Activated T-cell treated with anti-CD3 and anti-CD28 coated beads, Interleukin-2, amount 50 U/mL, for 1 hour (primary cell): ENCODE data around the gene HEXA.
"Not testable (repeated sequence)": the region's sequence is repeated elsewhere in the genome, so short reads cannot be mapped to it uniquely, and the experiment has no call there.

ENCODE experiments used
- DNase-seq: peaks from one replicate; pipeline ENCODE4 v3.0.0-alpha.2; 2020

Gene HEXA

DNA sequence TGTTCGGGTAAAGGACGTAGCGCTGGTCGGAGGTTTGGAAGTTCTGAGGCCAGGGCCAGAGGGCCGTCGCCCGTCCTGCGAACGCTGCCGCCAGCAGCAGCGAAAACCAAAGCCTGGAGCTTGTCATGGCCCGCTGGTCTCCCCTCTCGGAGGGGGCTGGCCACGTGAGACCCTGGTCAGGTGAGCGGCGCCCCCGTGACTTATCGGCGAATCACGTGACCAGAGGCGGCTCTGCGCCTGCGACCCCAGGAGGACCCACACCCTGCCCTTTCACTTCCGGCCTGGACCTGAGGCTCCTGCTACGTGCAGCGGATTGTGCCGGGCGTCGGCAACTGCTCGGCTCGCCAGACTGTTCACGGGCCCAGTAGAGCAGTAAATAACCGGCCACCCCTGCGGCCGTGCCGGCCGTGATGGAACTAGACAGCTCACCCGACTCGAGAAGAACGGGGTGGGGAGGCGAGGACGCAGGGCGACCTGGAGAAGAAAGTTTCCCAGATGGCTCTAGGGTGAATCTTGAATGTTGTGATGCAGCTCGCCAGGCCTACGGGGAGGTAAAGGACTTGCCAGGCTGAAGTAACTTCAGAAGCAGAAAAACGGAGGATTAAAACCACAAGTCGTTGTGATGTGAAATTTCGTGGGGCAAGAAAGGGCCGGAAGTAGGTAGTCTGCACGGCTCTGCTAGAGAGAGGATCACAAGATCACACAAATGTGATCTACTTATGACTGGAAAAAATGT is at the start of gene HEXA:
Gene HEXA (minus strand): TSS at position 169 of the 736 bp plus-strand sequence. CDS start 42 bp downstream, at position 127.
- peak; percentile 95 for DNase-seq

DNA sequence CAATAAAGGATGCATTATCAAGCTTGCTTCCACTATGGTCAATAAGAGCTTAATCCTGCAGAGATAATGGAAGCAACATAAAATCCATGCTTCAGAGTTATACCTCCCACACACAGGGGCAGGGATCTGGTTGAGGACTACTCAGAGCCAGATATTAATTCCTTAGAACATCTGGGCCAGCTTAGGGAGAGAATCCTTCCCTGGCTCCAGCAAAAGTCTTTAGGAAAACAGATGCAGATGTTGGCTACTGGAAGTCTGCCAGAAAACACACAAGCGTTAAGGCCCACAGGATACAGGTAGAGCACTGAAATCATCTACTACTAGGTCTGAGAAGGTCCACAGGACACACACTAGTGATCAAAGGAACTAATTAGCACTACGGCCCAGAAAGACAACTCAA is 47.4 kb upstream of the HEXA start:
- no peak for DNase-seq

DNA sequence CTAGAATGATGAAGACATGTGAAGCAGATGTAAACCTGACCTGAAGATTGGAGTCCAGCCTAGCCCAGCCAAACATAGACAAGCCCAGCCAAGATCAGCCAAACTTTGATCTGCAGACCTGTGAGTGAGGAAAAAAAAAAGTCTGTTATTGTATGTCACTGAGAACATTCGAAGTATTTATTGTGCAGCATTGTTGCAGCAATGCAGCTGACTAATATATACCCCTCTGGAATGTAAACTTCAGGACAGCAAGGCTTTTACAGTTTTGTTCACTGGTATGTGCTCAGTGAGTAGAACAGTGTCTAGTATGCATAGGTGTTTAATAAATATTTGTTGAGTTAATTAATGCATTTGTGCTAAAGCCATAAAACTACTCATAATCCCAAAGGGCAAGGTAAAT is 45.7 kb upstream of the HEXA start:
- no peak for DNase-seq

DNA sequence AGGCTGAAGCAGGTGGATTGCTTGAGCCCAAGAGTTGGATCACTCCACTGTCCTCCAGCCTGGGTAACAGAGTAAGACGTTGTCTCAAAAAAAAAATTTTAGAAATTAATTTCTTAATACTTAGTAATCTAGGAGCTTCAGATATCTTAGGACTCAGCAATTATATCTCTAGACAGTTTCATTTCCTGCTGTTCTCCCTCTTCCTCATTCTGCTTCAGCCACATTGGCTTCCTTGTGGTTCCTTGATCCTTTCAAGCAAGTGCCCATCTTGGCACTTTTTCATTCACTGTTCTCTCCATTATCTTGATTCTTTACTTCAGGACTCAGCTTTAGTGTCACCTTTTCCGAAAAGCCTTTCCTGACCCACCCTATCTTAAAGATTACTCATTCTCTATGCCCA is 44.8 kb upstream of the HEXA start:
- no peak for DNase-seq

GRCh38 chr15:72419768-72420167 is 44.0 kb upstream of the HEXA start:
- DNase-seq, result not testable (repeated sequence)

DNA sequence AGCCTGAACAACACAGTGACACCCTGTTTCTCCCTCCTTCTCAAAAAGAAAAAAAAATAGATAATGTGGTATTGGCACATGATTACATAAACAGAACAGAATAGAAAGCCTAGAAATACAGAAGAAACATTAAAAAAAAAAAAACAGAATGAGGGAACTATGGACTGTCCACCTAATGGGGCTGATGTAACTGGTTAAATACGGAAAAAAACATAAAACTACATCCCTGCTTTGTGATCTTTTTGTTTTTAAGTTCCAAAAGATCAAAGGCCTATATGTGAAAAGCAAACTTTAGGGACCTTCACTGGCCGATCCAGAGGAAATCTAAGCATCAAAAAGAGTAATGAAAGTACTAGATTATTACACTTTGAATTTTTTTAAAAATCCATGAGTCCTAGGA is 39.5 kb upstream of the HEXA start:
- no peak for DNase-seq

DNA sequence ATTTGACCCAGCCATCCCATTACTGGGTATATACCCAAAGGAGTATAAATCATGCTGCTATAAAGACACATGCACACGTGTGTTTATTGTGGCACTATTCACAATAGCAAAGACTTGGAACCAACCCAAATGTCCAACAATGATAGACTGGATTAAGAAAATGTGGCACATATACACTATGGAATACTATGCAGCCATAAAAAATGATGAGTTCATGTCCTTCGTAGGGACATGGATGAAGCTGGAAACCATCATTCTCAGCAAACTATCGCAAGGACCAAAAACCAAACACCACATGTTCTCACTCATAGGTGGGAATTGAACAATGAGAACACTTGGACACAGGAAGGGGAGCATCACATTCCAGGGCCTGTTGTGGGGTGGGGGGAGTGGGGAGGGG is 37.5 kb upstream of the HEXA start:
- DNase-seq, result not testable (repeated sequence)

DNA sequence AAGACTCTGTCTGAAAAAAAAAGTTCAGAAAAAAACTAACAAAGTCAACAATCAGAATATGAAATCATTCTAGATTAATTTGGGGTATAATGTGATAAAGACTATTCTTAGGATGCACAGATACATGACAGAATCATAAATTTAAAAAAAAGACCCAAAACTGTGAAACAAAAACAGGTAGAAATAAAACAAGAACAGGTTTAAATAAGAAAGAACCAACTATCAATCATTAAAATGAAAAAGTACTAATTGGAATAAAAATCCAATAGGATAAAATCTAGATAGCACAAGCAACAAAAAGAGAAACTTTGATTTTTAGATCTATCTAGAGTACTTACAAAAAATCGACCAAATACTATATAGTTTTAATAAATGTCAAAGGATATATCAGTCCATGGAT is 35.7 kb upstream of the HEXA start:
- no peak for DNase-seq

DNA sequence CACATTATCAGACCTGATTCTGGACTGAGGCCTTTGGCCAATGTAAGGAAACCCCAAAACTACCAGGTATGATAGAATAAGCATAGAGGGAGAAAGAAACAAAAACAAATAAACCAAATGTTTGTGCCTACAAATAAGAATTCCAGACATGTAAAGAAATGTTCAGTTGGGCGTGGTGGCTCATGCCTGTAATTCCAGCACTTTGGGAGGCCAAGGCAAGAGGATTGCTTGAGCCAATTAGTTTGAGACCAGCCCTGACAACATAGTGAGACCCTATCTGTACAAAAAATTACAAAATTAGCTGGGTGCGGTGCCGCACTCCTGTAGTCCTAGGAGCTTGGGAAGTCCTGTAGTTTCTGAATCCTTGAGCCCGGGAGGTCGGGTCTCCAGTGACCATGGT is 35.3 kb upstream of the HEXA start:
- no peak for DNase-seq

GRCh38 chr15:72406936-72407335 is 31.1 kb upstream of the HEXA start:
- DNase-seq, result no peak

- no peak for DNase-seq
Measured at GRCh38 chr15:72404841-72405240, 29.0 kb upstream of the HEXA start.

GRCh38 chr15:72404356-72404755 is 28.5 kb upstream of the HEXA start:
- DNase-seq, result no peak

- no peak for DNase-seq
Measured at GRCh38 chr15:72402726-72403125, 26.9 kb upstream of the HEXA start.

DNA sequence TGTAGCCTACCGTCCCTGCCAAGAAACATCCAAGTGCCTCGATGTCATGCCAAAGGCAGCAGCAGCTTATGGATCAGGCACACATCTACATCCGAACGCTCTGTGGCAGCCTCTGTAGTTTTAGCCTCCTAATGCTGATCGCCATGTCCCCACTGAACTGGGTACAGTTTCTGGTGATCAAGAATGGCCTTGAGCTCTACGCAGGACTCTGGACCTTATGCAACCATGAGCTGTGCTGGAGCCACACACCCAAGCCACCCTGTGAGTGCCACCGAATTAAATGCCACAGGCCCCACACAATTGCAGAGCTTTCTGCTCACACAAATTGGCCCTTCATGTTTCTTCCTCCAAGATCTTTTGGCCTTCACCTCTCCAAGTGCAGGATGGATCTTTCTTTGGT is 22.8 kb upstream of the HEXA start:
- no peak for DNase-seq

DNA sequence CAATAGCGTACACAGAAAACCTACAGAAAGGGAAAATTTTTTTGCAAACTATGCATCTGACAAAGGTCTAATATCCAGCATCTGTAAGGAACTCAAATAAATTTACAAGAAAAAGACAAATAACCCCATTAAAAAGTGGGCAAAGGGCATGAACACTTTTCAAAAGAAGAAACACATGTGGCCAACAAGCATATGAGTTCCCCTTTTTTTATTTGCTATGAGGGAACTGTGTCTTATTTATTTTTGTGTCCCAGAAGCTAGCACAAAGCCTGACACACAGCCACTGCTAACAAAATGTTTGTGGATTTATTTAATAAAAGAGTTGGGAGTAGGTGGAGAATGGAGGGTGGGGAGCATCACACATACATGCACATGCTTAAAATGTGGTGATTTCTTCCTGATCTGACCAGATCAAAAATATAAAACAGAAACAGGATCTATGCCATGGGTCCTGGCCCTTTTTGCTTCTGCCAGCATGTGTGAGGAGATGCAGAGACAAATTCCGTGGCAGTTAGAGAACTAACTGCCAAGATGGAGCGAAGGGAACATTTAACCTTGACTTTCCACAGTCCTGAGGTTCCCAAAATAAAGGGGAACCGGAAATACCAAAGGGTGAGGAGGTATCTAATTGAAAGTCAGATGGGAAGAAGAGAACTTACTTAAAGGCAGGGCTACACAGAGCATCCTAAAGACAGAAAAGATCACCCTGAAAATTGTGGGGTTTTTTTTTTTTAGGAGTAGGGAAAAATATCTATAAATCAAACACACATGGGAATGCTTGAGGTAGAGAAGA is 22.2 kb upstream of the HEXA start, which contains the start of gene TMEM202:
Gene TMEM202 (plus strand): TSS at position 510 of the 793 bp plus-strand sequence. CDS start 22 bp downstream, at position 532.
- DNase-seq, result no peak

DNA sequence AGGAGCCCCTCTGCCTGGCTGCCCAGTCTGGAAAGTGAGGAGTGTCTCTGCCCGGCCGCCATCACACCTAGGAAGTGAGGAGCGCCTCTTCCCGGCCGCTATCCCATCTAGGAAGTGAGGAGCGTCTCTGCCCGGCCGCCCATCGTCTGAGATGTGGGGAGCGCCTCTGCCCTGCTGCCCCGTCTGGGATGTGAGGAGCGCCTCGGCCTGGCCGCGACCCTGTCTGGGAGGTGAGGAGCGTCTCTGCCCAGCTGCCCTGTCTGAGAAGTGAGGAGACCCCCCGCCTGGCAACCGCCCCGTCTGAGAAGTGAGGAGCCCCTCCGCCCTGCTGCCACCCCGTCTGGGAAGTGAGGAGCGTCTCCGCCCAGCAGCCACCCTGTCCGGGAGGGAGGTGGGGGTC is 20.5 kb upstream of the HEXA start:
- DNase-seq, result not testable (repeated sequence)

- no peak for DNase-seq
Measured at GRCh38 chr15:72389231-72389630, 13.4 kb upstream of the HEXA start.

GRCh38 chr15:72387741-72388140 is 11.9 kb upstream of the HEXA start:
- DNase-seq, result no peak

DNA sequence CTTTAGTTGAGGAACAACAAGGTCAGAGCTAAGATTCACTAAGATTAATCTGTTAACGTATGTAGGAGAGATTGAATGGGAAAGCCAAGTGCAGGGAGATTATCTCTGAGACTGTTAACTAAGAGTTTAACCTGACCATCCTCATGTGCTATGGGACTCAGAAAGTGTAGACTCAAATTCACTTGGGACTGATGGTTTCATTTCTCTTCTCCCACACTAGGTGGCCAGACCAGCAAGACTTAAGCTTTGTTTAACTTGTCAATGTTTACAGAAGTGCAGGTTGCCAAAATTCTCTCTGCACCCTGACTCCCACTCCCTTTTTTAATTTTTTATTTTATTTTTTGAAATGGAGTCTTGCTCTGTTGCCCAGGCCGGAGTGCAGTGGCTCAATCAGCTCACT is 6.3 kb upstream of the HEXA start:
- DNase-seq, result no peak

- DNase-seq, result no peak
Measured at GRCh38 chr15:72380743-72381142, 4.9 kb upstream of the HEXA start.

DNA sequence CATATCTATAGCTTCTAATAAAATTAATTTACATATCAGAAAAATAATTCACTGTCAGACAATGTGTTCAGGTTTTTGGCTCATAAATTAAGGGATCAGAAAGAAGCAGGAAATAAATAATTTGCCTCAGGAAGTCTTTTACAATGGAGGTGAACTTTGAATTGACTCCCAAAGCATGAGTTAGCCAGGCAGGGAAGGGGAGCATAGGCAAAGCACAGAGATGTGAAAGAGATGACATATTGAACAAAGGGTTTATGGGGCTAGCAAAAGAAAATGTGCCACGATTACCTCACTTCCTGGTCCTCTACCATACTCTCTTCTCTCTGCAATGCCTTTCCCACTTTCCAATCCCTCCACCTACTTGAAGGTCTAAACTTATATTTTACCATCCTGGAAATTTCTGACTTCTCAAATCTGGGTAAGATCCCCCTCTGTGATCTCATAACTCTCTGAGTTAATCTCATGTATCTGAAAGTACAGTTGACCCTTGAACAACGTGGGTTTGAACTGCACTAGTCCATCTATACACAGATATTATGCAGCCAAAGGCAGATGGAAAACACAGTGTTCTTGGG is 4.1 kb upstream of the HEXA start:
- no peak for DNase-seq

GRCh38 chr15:72379106-72379505 is 3.3 kb upstream of the HEXA start:
- DNase-seq, result not testable (repeated sequence)

- DNase-seq, result no peak
Measured at GRCh38 chr15:72377331-72377730, 1.5 kb upstream of the HEXA start.

DNA sequence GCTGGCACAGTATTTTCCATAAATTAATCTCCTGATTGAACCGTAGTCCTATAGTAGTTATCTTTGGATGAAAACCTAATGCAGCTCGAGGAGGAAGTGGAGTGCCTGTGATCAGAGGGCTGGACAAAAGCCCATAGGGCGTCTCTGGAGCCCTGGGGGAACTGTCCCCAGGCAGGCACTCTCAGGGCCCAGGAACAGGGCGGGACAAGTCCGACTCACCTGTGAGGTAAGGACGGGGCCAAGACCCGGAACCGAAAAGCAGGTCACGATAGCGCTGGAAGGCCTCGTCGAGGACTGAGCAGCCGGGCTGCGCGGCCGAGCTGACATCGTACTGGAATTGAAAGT is 341 bp downstream of the HEXA start:
- no peak for DNase-seq
